ENCODE results near the gene PLCB1. TPM values are rescaled to one million over a fixed set of nuclear protein-coding genes. Genes with fewer than 3 reads are reported as not detected.

The PLCB1 gene
- total and polyA plus RNA-seq, 2 of the 4 experiments (the other 2 are of a cell fraction): 5.6 to 16.1 TPM

GRCh38 chr20:8693709-8694108 lies 561.6 kb downstream of the PLCB1 start:
- DNase-seq (peak; percentile 93), ATAC-seq (ENCODE audit: low read depth) (peak; percentile 98)
- TF ChIP-seq RAD21 (IDR thresholded peaks at IDR 0.05; ENCODE audit: low read length) (no peak), CHD1 (IDR thresholded peaks at IDR 0.05; ENCODE audit: low read depth, low read length) (no peak), MAZ (IDR thresholded peaks at IDR 0.05; ENCODE audit: borderline replicate concordance, low read depth, low read length) (no peak), RFX5 (IDR thresholded peaks at IDR 0.05; ENCODE audit: low read depth, low read length) (no peak), POLR2A (IDR thresholded peaks at IDR 0.05; ENCODE audit: low read depth, low read length) (no peak), NFE2L2 (IDR thresholded peaks at IDR 0.05; ENCODE audit: low read depth, low read length) (no peak), CEBPB (IDR thresholded peaks at IDR 0.05; ENCODE audit: low read depth, low read length) (0 out of 2 replicates have a peak, but pooled peaks have one; percentile 3), SMC3 (IDR thresholded peaks at IDR 0.05; ENCODE audit: low read depth, low read length) (no peak), BHLHE40 (IDR thresholded peaks at IDR 0.05; ENCODE audit: low read depth, low read length) (0 out of 2 replicates have a peak, but pooled peaks have one; percentile 27), MXI1 (IDR thresholded peaks at IDR 0.05; ENCODE audit: borderline replicate concordance, low read depth, low read length) (no peak), FOS (IDR thresholded peaks at IDR 0.05; ENCODE audit: low read depth, low read length) (peak; percentile 55; the same call in 1 of the 2 replicates), RCOR1 (IDR thresholded peaks at IDR 0.05; ENCODE audit: insufficient replicate concordance, low read length) (no peak), MAFK (IDR thresholded peaks at IDR 0.05; ENCODE audit: low read depth, low read length) (no peak)
- TF ChIP-seq, protein P1, sequence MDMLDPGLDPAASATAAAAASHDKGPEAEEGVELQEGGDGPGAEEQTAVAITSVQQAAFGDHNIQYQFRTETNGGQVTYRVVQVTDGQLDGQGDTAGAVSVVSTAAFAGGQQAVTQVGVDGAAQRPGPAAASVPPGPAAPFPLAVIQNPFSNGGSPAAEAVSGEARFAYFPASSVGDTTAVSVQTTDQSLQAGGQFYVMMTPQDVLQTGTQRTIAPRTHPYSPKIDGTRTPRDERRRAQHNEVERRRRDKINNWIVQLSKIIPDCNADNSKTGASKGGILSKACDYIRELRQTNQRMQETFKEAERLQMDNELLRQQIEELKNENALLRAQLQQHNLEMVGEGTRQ (IDR thresholded peaks at IDR 0.05; ENCODE audit: low read depth, low read length): no peak
- TF ChIP-seq, protein P2, sequence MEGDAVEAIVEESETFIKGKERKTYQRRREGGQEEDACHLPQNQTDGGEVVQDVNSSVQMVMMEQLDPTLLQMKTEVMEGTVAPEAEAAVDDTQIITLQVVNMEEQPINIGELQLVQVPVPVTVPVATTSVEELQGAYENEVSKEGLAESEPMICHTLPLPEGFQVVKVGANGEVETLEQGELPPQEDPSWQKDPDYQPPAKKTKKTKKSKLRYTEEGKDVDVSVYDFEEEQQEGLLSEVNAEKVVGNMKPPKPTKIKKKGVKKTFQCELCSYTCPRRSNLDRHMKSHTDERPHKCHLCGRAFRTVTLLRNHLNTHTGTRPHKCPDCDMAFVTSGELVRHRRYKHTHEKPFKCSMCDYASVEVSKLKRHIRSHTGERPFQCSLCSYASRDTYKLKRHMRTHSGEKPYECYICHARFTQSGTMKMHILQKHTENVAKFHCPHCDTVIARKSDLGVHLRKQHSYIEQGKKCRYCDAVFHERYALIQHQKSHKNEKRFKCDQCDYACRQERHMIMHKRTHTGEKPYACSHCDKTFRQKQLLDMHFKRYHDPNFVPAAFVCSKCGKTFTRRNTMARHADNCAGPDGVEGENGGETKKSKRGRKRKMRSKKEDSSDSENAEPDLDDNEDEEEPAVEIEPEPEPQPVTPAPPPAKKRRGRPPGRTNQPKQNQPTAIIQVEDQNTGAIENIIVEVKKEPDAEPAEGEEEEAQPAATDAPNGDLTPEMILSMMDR (conservative IDR thresholded peaks at IDR 0.05; ENCODE audit: low read depth, low read length): no peak
- TF ChIP-seq, protein P3, sequence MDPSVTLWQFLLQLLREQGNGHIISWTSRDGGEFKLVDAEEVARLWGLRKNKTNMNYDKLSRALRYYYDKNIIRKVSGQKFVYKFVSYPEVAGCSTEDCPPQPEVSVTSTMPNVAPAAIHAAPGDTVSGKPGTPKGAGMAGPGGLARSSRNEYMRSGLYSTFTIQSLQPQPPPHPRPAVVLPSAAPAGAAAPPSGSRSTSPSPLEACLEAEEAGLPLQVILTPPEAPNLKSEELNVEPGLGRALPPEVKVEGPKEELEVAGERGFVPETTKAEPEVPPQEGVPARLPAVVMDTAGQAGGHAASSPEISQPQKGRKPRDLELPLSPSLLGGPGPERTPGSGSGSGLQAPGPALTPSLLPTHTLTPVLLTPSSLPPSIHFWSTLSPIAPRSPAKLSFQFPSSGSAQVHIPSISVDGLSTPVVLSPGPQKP (IDR thresholded peaks at IDR 0.05; ENCODE audit: borderline replicate concordance, low read depth, low read length): no peak
- Histone ChIP-seq H3K4me3 (ENCODE audit: insufficient read depth, low read depth, low read length) (no peak overlapping the region), H2BK15ac (ENCODE audit: low read depth, low read length) (no peak overlapping the region), H2BK5ac (ENCODE audit: low read depth, low read length, poor library complexity, severe bottlenecking) (peak overlapping the region; percentile 52), H4K8ac (ENCODE audit: low read depth in 2 of 2, low read length in 2 of 2) (no peak overlapping the region), H4K91ac (ENCODE audit: insufficient read depth, low read depth, low read length) (no peak overlapping the region), H3K4me1 (ENCODE audit: control insufficient read depth, insufficient read depth, low read length) (peaks cover 3% of the 10 kb centered on the region), H3K14ac (replicated peaks; ENCODE audit: low read depth, low read length) (no peak overlapping the region), H3K4ac (ENCODE audit: low read depth, low read length) (no peak overlapping the region), H2BK20ac (ENCODE audit: low read depth, low read length) (no peak overlapping the region), H2AK9ac (replicated peaks; ENCODE audit: low read depth, low read length, poor library complexity) (no peak overlapping the region), H4K5ac (ENCODE audit: low read depth, low read length) (no peak overlapping the region), H2AK5ac (ENCODE audit: low read depth, low read length) (no peak overlapping the region), H4K20me1 (ENCODE audit: insufficient read depth, low read length) (no peaks in the 10 kb centered on the region), H3K23ac (ENCODE audit: low read depth, low read length) (no peak overlapping the region), H3K27me3 (ENCODE audit: control insufficient read depth, insufficient read depth, low read length) (no peaks in the 10 kb centered on the region), H3K56ac (ENCODE audit: extremely low read depth, insufficient read depth, low read length) (no peak overlapping the region), H3K9me1 (ENCODE audit: insufficient read depth, low read length) (no peaks in the 10 kb centered on the region; the same call in 1 of the 2 replicates), H3K4me2 (ENCODE audit: low read depth, low read length) (peak overlapping the region; percentile 52; the same call in 1 of the 2 replicates), H3K9me3 (ENCODE audit: control insufficient read depth, insufficient read depth, low read length) (peaks cover 4% of the 10 kb centered on the region), H3K79me1 (ENCODE audit: low read depth in 1 of 2, low read length in 2 of 2) (no peaks in the 10 kb centered on the region), H3K18ac (ENCODE audit: low read depth, low read length) (no peak overlapping the region), H3K27ac (ENCODE audit: insufficient read depth, low read length) (no peak overlapping the region), H2BK120ac (ENCODE audit: low read depth, low read length) (no peak overlapping the region), H3K36me3 (ENCODE audit: control insufficient read depth, insufficient read depth, low read length) (no peaks in the 10 kb centered on the region), H3K9ac (ENCODE audit: low read depth, low read length) (no peak overlapping the region), H2AFZ (replicated peaks; ENCODE audit: low read length, poor library complexity) (no peak overlapping the region)
- POLR2A ChIA-PET (ENCODE audit: unreplicated experiment): interaction anchor here (0.7 kb wide), 1 partner anchor 605 kb away, joined by 4 read pairs; no protein-coding TSS in a partner anchor
- in situ Hi-C loops (cut with MboI; ENCODE audit: low sequenced_read_pairs): no loop called here
- WGBS, 2 experiments (ENCODE audit: extremely low coverage in 2 of 2, insufficient read length in 1 of 2): no CpG with 5 or more reads among the region's 2 CpGs
- CTCF ChIA-PET: no interaction called here
- dilution Hi-C loops (cut with HindIII; ENCODE audit: low sequenced_read_pairs, unreplicated experiment): no loop called here
- BruUV-seq (replicated peaks): no TSS peak
- intact Hi-C loops (cut with micrococcal nuclease): no loop called here
